ENCODE measurements around the gene CEP164.

Gene CEP164

DNA sequence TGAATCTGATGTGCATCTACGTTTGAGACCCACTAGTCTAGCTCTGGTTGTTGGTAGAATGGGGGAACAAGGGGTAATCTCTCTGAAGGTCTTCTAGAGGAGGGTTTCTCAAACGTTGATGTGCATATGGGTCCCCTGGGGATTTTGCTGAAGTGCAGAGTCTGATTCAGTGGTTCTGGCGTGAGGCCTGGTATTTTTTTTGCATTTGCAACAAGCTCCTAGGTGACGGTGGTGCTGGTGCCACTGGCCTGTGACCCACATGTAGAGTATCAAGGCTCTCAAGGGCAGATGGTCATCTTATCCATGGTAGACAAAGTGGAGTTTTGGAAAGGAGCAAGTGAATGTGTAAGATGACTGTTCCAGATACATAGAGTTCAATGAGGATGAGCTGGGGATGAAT is 97.1 kb downstream of the CEP164 start:
- no peak for DNase-seq

DNA sequence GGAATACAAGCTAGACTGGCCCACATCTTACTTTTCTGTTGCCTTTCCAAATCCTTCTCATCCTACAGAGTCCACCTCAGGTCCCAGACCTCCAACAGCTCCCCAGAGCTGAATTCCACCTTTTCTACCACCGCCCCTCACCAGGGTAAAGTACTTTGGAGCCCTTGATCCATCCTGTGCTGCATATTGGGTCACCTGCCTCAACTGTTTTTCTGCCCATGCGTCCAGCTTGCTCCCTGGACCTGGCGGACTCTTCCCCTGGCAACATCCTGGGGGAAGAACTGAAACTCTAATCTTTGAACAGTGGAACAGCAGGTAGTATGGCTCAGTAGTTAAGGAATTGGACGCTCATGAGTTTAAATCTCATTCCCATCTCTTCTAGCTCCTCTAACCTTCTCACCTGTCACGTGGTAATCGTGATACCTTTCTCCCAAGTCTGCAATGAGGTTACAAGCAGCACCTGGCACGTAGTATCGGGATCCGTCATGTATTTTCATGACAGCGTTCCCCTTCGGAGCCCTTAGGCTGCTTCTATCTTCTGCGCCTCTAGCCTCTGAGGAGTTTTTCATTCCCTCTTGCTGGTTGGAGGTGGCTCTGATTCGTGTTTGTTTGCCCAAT is 98.1 kb downstream of the CEP164 start:
- no peak for DNase-seq

DNA sequence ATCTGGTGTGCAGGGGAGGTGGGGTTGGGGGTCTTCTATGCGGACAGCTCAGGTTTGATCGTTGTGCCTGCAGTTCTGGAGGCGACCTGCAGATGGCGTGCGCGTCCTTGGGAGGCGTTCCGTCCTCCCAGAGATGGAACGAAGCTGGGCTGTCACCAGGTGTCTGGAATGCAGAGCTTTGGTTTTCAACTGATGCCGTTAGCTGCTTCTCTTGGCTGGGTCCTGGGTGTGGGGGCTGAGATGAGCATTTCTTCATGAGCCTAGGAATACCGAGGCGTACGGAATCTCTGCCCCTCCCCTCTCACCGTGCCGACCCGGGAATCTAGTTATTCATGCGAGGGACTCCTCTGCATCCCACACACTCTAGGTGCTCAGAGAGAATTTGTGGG is 98.6 kb downstream of the CEP164 start:
- peak; percentile 22 to 63 (median 52) for DNase-seq

DNA sequence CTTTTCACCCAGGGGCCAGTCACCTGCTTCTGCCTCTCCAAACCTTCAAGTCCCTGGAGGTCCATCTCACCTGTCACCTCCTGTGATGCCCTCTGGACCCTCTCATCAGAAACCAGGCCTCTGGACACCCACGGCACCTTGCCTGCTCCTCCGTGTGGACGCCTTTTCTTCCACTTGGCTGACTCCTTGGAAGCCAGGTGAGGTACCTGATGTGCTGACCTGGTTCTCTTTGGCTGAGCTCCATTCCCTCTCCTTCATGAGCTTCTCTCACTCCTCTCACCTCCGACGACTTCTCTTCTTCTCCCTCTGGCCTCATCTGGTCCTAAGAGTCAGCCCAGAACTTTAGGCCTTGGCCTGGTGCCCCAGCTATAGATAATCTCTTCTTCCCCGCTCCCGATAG is 99.3 kb downstream of the CEP164 start:
- no peak for DNase-seq

DNA sequence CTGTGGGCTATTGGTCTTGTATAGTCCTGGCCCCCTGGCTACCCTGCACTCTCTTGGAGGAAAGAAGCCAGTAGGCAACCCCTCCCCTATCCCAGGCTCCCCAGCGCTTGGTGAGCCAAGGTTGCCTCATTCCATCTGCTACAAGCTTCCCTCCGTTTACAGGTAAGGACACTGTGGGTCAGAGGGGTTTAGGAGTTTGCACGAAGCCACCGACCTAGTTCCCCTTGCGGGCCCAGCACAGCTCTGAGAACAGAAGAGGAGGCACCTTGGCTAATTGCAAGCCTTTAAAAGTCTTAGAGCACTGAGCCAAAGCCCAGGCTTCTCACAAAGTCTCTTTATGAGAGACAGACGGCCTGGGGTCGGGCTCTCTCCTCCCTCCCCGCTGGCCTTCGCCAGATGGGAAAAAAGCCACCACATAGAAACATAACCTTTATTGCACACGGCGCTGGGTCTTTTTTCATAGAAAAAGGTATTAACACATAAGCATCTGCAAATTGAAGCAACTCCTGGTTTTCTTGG is 99.8 kb downstream of the CEP164 start:
- DNase-seq: no peak

DNA sequence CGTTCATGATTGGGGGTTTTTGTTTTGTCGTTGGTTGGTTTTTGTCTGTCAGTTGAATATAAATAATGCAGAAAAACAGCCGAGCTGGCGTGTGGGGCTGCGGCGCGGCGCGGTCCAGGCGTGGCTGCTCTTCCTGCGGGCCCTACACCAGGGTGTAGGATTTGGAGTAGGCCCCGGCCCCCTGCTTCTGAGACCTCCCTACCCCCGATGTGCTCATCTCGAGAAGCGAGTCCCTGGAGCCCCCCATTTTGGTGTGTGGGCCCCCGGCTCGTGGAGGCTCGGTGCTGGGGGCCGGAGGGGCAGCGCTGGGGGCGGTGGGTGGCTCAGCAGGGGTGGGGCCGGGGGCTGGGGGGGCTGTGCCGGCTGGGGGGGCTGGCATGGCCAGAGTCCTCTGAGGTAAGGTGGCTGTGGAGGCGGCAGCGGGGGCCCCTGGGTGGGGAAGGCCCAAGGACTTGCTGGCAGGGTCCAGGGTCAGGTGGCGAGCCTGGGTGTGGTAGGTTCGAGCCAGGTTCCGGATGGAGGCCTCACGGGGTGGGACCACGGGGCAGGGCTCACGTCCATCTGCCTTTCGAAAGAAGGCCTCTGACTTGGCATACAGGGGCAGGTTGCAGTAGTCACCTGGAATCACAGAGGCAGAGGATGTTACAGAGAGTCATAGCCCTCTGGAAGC is 100.7 kb downstream of the CEP164 start:
- DNase-seq: no peak

DNA sequence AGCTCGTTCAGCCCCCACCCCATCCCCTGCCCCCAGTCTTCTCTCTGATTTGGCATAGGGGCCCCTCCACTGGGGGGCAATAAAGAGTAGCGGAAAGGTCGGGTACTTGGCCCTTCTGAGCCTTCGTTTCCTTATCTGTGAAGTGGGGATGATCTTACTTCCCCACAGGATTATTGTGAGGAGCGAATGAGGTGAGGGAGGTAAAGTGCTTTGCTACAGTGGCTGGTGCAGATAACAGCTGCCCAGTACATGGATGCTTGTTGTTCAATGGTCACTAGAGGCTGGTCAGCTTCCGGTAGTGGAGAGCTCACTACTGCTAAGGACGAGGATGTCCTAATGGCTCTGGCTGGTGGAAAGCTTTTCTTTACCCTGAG is 101.2 kb downstream of the CEP164 start:
- no peak for DNase-seq

DNA sequence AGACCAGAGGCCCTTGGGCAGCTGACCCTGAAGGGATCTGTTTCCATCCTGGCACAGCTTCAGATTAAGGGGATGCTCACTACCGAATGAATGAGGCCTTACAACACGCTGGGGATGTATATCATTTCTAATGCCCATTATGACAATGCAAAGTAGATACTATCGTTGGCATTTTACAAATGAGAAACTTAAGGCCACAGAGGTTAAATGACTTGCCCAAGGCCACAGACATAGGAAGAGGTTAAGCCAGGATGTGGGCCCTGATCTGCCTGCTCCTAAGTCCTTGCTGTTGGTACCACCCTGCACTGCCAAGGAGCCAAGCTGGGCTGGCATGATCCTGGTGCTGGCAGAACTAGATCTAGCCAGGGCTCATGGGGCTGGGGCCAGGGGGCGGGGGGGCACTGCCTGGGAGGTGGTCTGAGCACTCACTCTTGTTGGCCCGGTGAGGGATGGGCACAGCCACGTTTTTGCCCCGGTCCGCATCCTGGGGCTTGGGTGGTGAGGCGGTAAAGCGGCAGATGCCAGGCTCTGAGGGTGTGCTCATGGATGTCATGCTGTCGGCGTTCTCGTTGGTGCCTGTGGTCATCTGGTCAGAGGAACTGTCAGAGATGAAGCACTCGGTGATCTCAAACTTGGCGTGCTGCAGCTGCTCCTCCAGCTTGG is 102.8 kb downstream of the CEP164 start:
- no peak for DNase-seq

DNA sequence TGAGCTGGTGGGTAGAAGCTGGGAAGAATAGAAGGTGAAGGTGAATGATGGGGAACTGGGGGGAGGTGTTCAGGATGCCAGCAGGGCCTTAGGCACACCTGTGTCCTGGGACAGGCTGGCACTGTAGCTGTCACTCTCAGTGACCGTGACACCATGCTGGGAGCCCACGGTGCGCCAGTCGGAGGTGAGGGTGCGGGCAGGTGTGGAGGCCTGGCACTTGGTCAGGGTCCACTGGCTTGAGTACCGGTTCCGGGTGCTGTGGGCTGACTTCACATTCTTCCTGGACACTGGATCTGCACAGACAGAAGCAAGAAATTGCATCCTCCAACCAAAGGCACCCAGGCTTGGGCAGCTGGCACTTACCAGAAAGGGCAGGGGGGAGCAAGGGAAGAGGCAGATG is 103.8 kb downstream of the CEP164 start:
- DNase-seq: no peak

DNA sequence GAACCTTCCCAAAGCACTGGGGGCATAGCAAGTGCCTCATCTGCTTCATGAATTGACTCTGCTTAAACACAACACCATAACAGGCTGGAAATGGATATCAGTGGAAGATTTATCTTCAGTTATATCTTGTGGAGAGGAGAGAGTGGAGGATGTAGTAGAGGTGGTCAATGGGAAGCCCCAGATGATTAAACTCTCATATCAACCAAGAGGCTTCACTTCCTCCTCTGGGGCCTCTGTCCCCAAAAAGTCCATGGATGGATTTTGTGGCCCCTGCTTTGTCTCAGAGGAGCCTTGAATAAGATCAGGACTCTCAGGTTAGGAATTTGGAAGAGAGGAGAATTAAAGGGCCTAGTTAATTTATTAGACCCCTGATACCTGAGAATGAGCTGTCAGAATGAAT is 106.1 kb downstream of the CEP164 start:
- DNase-seq: no peak

DNA sequence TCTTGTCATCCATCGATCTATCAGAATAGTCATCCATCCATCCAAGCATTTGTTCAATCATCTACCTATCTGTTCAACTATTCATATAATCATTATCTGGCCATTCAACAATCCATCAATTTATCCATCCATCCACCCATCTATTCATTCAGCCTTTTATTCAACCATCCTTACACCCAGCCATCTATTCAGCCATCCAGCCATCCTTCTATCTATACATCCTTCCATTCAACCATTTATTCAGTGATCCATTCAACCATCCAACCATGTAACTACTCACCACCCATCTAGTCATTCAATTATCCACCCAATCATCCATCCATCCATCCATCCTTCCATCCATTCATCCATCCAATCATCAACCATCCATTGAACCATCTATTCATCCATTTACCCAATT is 106.8 kb downstream of the CEP164 start:
- DNase-seq: no peak

DNA sequence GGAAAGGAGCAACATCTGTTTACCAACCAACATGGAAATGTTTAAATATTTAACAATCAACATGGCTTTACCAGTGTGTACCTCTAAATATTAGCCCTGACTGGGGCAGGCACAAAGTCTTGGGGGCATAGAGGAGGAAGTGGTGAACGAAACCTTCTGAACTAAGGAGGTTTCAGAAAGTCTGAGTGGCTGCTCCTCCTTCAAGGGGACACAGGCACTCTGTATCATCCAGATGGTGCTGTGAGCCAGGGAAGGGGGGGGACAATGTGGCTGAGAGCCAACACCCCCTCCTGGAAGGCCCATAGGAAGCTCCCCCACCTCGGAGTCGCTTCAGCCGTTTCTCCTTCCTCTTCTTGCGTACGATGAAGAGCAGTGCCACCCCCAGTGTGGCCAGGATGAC is 107.7 kb downstream of the CEP164 start:
- no peak for DNase-seq

DNA sequence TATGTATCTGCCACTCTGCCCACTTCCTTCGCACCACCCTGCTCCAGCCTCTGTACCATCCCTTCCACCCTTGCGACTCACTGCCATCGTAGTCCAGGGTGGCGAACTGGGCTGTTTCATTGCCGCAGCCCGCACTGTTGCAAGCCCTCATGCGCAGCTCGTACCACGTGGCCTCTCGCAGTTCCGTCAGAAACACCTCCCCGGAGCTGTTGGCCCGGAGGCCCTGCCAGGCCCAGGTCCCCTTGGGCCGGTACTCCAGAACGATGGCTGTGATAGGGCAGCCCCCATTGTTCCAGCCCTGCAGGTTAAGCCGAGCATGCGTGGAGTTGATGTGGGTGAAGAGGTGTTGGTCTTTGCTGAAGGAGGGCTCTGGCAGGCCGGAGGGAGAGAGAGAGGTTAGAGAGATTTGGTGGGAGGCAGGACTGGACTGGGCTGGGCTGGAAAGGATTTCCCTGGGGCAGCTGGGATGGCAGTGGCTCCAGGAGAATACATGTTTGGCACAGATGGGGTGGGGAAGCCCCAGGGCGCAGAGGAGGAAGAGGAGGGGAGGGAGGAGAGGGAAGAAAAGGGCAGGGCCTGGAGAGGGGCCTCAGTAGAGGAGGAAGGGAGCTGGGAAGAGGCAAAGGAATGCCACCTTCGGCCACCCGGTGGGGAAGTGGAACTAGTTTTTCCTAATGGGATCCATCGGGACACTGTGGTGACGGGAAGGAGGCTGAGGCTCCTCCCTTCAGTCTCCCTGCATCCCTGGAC is 109.6 kb downstream of the CEP164 start:
- no peak for DNase-seq

DNA sequence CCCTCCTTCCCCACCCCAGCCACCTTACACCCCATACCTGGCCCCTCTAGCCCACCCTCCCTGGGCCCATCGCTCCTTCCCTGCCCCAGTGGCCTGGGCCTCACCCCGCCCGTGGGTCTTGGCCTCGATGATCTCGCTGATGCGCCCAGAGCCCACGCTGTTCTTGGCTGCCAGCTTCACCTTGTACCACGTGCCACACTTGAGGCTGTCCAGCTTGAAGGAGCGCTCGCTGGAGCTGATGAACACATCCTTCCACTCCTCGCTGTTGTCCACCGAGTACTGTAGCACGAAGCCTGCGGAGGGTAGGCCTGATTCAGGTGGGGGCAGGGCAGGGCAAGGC is 110.1 kb downstream of the CEP164 start:
- no peak for DNase-seq

DNA sequence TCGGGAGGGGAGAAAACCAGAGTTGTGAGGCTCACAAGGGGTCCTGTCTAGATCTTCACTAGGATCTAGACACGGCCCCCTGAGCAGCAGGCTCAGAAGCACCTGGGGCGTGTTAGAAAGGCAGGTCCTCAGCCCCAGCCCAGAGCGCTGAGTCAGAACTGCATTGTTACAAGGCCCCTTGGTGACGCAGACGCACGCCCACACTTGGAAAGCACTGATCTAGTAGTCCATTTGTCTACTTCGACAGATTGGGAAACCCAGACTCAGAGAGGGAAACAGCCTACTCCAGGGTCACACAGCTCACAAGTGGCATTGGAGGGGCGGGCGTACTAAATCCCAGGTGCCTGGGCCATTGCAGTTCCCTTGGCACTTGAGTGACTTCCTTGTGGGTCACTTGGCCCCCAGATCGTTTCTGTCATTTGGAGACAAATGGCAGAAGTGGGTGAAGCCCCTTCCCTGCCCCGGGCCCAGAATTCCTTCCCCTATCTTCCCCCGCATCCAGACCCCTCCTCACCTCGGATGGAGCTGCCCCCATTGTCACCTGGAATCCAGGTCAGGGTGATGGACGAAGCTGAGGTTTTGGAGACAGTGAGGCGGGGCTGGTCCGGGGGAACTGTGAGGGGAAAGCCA is 110.8 kb downstream of the CEP164 start:
- no peak for DNase-seq

DNA sequence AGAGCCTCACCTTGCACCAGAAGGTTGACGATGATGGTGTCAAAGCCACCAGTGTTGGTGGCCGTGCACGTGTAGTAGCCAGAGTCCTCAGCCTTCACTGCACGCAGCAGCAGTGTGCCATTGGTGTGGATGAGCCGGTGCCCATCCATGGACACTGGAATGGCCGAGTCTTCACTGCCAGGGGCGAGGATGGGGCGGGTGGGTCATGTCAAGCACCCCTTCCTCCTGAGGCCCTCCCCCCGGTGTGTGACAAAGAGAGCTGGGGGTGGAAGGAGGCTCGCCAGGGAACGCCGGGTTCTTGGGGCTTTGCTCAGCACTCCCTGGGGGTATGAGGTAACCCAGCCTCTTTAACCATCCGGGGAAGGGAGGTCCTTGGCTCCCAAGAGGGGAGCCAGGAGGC is 111.6 kb downstream of the CEP164 start:
- no peak for DNase-seq

DNA sequence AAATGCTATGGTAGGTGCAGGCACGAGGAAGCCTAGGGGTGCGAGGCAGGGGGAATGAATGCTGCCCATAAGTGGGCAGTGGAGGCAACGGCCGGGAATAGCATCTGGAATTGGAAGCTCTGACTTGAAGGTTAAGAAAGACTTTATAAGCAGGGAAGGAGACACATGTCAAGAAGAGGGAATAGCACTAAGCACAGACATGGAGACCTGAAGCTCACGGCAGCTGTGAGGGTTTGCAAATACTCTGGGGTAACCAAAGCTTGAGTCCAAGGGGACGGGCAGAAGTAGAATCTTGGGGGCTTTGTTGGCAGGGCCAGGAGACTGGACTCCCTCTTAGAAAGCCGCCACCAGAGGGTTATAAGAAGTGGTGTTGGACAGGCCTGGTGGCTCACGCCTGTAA is 112.6 kb downstream of the CEP164 start:
- no peak for DNase-seq

DNA sequence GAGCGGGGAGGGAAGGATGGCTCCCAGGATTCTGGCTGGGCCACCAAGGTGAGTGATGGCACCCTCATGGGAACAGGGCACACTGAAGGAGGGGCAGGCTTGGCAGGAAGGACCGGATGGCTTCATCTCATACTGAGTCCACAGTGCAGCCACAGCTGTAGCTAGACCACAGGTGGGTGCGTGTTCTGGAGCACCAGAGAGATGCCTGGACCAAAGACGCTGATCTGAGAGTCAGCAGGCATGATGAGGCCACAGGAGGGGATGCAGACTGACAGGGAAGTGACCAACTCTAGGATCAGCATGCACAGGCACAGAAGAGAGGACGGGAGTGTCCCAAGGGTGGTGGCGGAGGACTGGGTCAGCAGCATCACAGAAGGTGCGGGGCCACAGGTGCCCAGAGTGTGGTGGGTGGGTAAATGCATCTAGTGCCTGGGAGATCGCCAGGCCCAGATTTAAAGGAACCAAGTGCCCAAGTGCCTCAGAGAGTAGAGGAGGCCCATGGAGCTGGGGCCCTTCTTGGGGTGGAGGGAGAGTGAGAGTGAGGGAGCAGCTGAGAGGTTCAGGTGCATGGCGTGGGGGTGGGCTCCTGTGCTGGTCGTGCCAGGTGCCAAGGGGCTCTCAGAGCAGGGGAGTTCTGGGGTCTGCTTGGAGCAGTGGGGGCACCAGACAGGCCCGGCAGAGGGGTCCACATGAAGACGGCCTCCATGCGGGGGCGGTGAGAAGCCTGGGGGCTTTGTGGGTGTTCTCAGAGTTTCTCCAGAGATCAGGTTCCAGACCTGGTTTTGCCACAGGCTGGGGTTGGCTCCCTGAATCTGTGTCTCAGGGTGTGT is 113.7 kb downstream of the CEP164 start:
- no peak for DNase-seq

DNA sequence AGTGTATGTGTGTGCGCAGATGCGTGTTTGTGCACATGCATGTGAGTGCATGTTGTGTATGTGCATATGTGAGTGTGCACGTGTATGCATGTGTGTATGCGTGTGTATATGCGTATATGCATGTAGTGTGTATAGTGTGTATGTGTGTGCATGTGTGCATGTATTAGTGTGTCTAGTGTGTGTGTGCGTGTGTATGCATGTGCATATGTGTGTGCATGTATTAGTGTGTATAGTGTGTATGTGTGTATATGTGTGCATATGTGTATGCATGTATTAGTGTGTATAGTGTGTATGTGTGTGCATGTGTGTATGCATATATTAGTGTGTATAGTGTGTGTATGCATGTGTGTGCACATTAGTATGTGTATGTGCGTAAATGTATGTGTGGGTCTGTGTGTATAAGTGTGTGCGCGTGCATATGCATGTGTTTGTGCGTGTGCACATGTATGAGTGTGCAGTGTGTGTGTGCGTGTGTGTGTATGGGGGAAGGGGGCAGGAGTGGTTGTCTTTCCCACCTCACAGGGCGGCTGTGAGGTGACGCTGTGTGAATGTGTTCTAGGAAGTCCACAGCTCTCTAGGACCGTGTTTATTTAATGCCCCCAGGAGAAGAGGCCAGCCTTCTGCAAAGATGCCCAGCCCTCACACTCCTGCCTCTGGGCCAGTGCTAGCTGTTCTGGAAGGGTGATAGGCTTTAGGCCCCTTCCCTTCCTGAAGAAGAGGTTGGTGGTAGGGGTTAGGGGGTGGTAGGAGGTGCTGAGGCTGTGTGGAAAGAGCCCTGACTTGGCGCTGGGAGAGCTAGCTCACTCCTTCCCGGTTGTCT is 114.6 kb downstream of the CEP164 start:
- no peak for DNase-seq

DNA sequence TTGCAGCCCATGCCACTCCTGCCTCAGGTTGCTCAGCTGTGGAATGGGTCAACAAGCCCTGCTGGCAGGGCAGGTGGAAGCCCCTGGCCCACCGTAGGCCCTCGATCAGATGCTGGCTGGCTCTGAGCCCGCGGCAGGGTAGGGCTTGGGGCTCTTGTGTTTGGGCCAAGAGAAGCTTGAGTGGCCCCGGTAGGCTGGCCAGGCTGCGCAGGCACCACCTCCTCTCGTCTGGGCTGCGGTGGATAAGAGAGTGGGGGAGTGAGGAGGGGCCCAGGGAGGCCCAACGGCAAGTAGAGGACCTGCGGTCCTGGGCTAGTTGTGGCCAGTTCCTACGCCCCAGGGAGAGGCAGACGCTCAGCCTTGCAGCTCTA is 115.2 kb downstream of the CEP164 start:
- no peak for DNase-seq
